SK-N-MC (cell line): ENCODE results near the gene DFFB.

ENCODE experiments used
- DNase-seq: peaks from one replicate; pipeline ENCODE4 v3.0.0-alpha.2; 2011; ENCODE audit warnings: low read depth, low spot score
- H3K27ac ChIP-seq: fragments of 200-600 bp; sonication (generic); 2 replicates; pipeline ENCODE4 v1.5.1; 2016; ENCODE audit warnings: mixed run types
- H3K36me3 ChIP-seq: fragments of 200-600 bp; sonication (generic); 2 replicates; pipeline ENCODE4 v1.6.1; 2017; ENCODE audit warnings: antibody characterized with exemption, low read length, mixed read lengths; ENCODE audit not compliant: insufficient read depth
- H3K4me3 ChIP-seq: fragments of 200-600 bp; sonication (generic); 2 replicates; pipeline ENCODE4 v1.5.1; 2016
- H3K9ac ChIP-seq: fragments of 200-600 bp; sonication (generic); 2 replicates; pipeline ENCODE4 v1.8.0; 2017; ENCODE audit warnings: mixed run types, mixed read lengths; ENCODE audit not compliant: insufficient read length
- H3K9me3 ChIP-seq: fragments of 200-600 bp; sonication (generic); 2 replicates; pipeline ENCODE4 v1.6.1; 2017; ENCODE audit warnings: low read depth, mild to moderate bottlenecking, antibody characterized with exemption, low read length, moderate library complexity, mixed read lengths
- EZH2 ChIP-seq: fragments of 200-600 bp; sonication (generic); IDR thresholded peaks from one replicate; pipeline ENCODE4 v1.6.1; 2017; ENCODE audit warnings: antibody characterized with exemption
- FOXP2 ChIP-seq: optimal IDR thresholded peaks from 2 replicates; pipeline ENCODE3; 2011; ENCODE audit warnings: mild to moderate bottlenecking, moderate library complexity; ENCODE audit not compliant: insufficient read depth; ENCODE audit errors: extremely low read length, control extremely low read depth
- POLR2AphosphoS5 ChIP-seq: IDR thresholded peaks from 2 replicates; pipeline ENCODE4 v1.6.1; 2012; ENCODE audit warnings: mild to moderate bottlenecking, low read depth, low read length, borderline replicate concordance

The DFFB gene

GRCh38 chr1:3857791-3858129 is 484 bp downstream of the DFFB start:
- H3K9ac ChIP-seq, result peak overlapping the region; percentile 87
- H3K9me3 ChIP-seq, result no peaks in the 10 kb centered on the region
- no peak overlapping the region for H3K27ac ChIP-seq
- DNase-seq, result no peak
- no peaks in the 10 kb centered on the region for H3K36me3 ChIP-seq
- TF ChIP-seq FOXP2 (no peak), POLR2AphosphoS5 (no peak), EZH2 (no peak)
- H3K4me3 ChIP-seq, result peak overlapping the region; percentile 99

DNA sequence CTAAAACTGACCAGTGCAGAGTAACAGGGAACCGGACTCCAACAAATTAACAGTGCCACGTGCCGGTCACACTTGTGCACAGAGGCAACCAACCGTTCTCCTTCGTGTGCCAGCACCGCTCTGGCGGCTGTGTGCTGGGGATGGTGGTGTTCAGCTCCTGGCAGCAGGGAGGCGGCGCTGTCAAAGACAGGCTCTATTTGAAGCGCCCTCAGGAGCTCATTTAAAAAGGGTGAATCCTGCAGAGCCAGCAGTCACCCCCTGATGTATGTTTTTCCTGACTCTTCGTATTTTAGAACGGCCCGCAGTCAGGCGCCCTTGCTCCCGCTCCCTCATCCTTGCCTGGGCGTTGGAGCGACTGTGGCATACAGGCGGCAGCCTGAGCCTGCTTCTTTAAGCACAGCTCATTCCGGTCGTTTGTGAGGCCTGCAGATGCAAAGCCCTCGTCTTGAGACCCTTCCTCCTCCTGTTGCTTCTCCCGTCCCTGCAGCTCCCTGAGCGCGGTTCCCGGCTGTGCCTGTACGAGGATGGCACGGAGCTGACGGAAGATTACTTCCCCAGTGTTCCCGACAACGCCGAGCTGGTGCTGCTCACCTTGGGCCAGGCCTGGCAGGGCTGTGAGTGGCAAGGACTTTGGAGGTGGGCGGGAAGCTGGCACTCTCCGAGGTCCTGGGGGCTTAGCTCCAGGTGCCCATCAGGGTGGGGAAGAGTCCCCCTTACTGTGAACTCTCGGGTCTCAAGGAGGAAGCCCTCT is 1.1 kb downstream of the DFFB start:
- no peak for DNase-seq
- no peak for TF ChIP-seq EZH2
- no peak for TF ChIP-seq POLR2AphosphoS5
- no peak for TF ChIP-seq FOXP2
- Histone ChIP-seq H3K27ac (no peak overlapping the region), H3K9me3 (no peaks in the 10 kb centered on the region), H3K4me3 (peak overlapping the region; percentile 99), H3K36me3 (no peaks in the 10 kb centered on the region), H3K9ac (no peak overlapping the region)

GRCh38 chr1:3863231-3863935 is 6.1 kb downstream of the DFFB start:
- Histone ChIP-seq H3K9me3 (no peaks in the 10 kb centered on the region), H3K36me3 (no peaks in the 10 kb centered on the region), H3K9ac (no peak overlapping the region), H3K27ac (no peak overlapping the region), H3K4me3 (no peak overlapping the region)
- DNase-seq, result no peak
- no peak for TF ChIP-seq POLR2AphosphoS5
- no peak for TF ChIP-seq FOXP2
- TF ChIP-seq EZH2, result no peak

DNA sequence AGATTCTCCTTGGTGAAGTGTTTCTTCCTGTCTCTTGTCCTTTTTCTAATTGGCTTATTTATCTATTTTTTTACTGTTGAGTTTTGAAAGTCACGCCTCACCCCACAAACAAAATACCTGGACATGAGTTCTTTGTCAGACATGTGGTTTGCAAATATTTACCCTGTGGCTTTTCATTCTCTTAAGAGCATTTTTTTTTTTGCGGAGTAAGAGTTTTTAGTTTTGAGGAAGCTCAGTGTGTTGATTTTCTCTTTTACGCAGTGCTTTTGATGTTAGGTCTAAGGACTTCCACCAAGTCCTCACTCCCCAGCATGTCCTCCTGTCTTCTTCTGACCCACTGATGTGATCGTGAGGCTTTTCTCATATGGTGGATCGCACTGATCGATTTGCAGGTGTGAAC is 7.6 kb downstream of the DFFB start:
- TF ChIP-seq EZH2 (no peak), POLR2AphosphoS5 (no peak), FOXP2 (no peak)

DNA sequence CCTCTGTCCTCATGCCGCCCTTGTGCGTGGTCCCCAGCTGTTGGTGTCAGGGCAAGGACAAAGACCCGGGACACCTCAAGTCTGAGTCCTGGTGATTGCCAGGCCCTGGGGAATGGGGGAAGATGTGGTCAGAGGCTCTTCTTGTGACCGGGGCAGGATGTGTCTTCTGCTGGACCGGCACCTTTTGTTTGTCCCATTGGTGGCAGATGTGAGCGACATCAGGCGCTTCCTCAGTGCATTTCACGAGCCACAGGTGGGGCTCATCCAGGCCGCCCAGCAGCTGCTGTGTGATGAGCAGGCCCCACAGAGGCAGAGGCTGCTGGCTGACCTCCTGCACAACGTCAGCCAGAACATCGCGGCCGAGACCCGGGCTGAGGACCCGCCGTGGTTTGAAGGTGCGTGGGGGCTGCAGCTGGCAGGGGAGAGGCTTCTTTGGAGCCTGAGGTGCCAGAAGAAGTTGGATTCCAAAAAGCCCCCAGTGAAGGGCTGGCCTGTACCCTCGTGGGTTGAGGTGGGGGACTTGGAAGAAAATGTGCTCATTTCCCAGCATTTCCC is 8.4 kb downstream of the DFFB start:
- Histone ChIP-seq H3K36me3 (no peaks in the 10 kb centered on the region), H3K4me3 (no peak overlapping the region), H3K9ac (no peak overlapping the region), H3K27ac (no peak overlapping the region), H3K9me3 (no peaks in the 10 kb centered on the region)
- TF ChIP-seq EZH2, result no peak
- no peak for TF ChIP-seq FOXP2
- no peak for TF ChIP-seq POLR2AphosphoS5
- DNase-seq, result no peak

More for the DNA sequence above, 7.6 kb downstream of the DFFB start:
- Histone ChIP-seq H3K9ac (no peak overlapping the region), H3K36me3 (no peaks in the 10 kb centered on the region), H3K27ac (no peak overlapping the region), H3K9me3 (no peaks in the 10 kb centered on the region), H3K4me3 (no peak overlapping the region)
- DNase-seq, result no peak

DNA sequence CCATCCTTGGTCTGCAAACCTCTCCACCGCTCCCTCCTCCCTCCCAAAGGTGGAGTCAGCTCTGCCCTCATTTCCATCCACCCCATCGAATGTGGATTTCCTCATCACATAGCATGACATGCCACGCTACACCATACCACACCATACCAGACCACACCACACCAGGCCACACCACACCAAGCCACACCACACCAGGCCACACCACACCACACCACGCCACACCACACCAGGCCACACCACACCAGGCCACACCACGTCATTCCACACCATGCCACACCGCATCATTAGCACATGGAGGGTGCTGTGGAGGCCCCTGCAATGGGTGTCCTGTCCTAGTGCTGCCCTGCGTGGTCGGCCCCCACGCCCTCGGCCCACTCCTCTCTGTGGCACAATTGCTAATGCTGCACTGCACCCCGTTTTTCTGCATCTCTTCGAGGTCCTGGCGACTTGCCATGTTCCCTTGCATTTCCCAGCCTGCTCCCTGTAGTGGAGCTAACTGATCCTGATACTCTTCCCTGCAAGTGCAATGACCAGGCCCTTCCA is 11.3 kb downstream of the DFFB start:
- no peak overlapping the region for H3K27ac ChIP-seq
- TF ChIP-seq POLR2AphosphoS5, result no peak
- no peak for TF ChIP-seq FOXP2
- TF ChIP-seq EZH2, result no peak
- H3K36me3 ChIP-seq, result no peaks in the 10 kb centered on the region
- no peak overlapping the region for H3K9ac ChIP-seq
- H3K4me3 ChIP-seq, result no peak overlapping the region
- DNase-seq, result no peak
- no peaks in the 10 kb centered on the region for H3K9me3 ChIP-seq

DNA sequence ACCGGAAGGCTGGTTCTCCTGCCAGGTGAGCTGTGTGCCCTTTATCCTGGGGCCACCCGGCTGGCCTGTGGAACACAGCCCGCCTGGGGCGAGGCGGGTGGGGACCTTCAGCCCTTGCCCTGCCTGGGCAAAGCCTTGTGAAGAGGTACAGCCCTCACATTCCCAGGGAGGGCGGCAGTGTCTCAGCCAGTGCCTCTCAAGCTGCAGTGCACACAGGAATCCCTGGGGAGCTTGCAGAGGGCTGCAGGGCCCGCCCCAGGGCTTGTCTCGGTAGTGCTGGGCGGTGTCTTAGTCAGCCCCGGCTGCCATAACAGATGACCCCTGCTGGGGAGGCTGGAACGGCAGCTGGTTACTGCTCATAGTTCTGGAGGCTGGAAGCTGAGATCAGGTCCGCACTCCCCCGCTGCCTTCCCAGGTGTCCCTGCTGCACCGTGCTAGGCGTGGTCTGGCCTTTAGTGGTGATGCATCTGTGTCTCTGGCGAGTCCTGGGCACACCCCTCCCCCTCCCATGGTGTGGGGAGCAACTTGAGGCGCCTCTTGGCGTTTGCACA is 12.6 kb downstream of the DFFB start:
- TF ChIP-seq FOXP2 (no peak), POLR2AphosphoS5 (no peak), EZH2 (no peak)
- Histone ChIP-seq H3K4me3 (no peak overlapping the region), H3K36me3 (no peaks in the 10 kb centered on the region), H3K27ac (no peak overlapping the region), H3K9ac (no peak overlapping the region), H3K9me3 (no peaks in the 10 kb centered on the region)
- DNase-seq, result no peak

GRCh38 chr1:3871451-3871805 is 14.2 kb downstream of the DFFB start:
- Histone ChIP-seq H3K27ac (no peak overlapping the region), H3K4me3 (no peak overlapping the region), H3K36me3 (no peaks in the 10 kb centered on the region), H3K9ac (no peak overlapping the region), H3K9me3 (no peaks in the 10 kb centered on the region)
- TF ChIP-seq EZH2 (no peak), POLR2AphosphoS5 (no peak), FOXP2 (no peak)
- no peak for DNase-seq

GRCh38 chr1:3872546-3872945 is 15.3 kb downstream of the DFFB start:
- H3K36me3 ChIP-seq, result no peaks in the 10 kb centered on the region
- no peak for TF ChIP-seq EZH2
- no peak for TF ChIP-seq FOXP2
- TF ChIP-seq POLR2AphosphoS5, result no peak
- no peak overlapping the region for H3K9ac ChIP-seq
- H3K4me3 ChIP-seq, result no peak overlapping the region
- H3K27ac ChIP-seq, result no peak overlapping the region
- H3K9me3 ChIP-seq, result no peaks in the 10 kb centered on the region
- no peak for DNase-seq
